Spinal cord (tissue), 10 donors: Measurements from ENCODE around the gene MATCAP1. TPM values are rescaled to one million over a fixed set of nuclear protein-coding genes. Genes with fewer than 3 reads are reported as not detected.
A peak's percentile ranks its signal among the peaks of the same experiment; 100 is the strongest.

Source experiments
- DNase-seq, 6 donors: peaks; one replicate each; pipeline versions ENCODE4 v3.0.0 to v3.0.0-alpha.2; 2013 to 2015; ENCODE audit warnings: low spot score in 6 of 6, low read depth in 4 of 6
- H3K27ac ChIP-seq: one replicate; pipeline ENCODE4 v1.5.1; 2013; ENCODE audit warnings: low read depth, low read length, control low read depth
- H3K27me3 ChIP-seq: one replicate; pipeline ENCODE4 v1.6.1; 2013; ENCODE audit warnings: low read length; ENCODE audit not compliant: control insufficient read depth, insufficient read depth
- H3K36me3 ChIP-seq: one replicate; pipeline ENCODE4 v1.6.1; 2013; ENCODE audit warnings: low read length; ENCODE audit not compliant: control insufficient read depth, insufficient read depth
- H3K4me1 ChIP-seq: one replicate; pipeline ENCODE4 v1.6.1; 2013; ENCODE audit warnings: low read length; ENCODE audit not compliant: control insufficient read depth, insufficient read depth
- H3K4me3 ChIP-seq: one replicate; pipeline ENCODE4 v1.5.1; 2013; ENCODE audit warnings: low read depth, low read length, control low read depth
- H3K9me3 ChIP-seq: one replicate; pipeline ENCODE4 v1.6.1; 2013; ENCODE audit warnings: low read length; ENCODE audit not compliant: control insufficient read depth, insufficient read depth
- WGBS: methylation state at CpG from one replicate; pipeline ENCODE4 v1.1.5; 2013; ENCODE audit warnings: missing lambda C conversion rate; ENCODE audit not compliant: insufficient coverage; 5-methylcytosine and 5-hydroxymethylcytosine counted together
- polyA plus RNA-seq, 2 donors: library from polyadenylated mRNA; unstranded; fragments of 120-200 nt; gene quantifications; one replicate each; pipeline ENCODE4 v1.2.1, GENCODE V29; 2013; ENCODE audit not compliant: insufficient read length in 2 of 2
- total RNA-seq, 2 donors: library from RNA; depleted of rRNA in 1 of 2; stranded (reverse); fragments of 120-200 nt in 1 of 2; fragments of >200 nt in 1 of 2; gene quantifications; one replicate each; pipeline versions ENCODE4 v1.2.3 to v1.2.4, GENCODE V29; 2013 to 2014
- donor health status: healthy.

Gene MATCAP1
- total and polyA plus RNA-seq, 4 donors = 22.2 to 157 (median 80.6) TPM

DNA sequence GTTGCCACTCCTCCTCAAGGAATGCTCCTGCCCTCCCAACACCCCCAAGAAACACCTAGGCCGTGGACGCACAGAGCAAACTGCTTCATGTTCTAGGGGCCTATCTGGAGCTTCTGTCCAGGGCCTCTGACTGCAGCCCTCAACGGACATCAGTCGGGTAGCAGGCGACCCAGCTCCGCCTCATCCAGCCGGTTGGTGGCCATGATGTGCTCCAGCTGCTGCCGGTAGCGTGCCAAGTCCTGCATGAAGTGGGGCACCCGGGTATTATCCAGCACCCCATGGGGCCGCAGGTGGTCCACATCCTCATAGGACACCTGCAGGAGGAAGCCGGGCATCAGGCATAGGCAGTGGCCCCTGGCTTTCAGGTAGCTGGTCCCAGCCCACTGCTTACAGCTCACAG is 7.1 kb downstream of the MATCAP1 start:
- WGBS = 81% methylated on average over 12 of the region's 12 CpGs
- H3K27ac ChIP-seq = no peak overlapping the region
- H3K4me1 ChIP-seq = peaks cover 60% of the 10 kb centered on the region
- H3K9me3 ChIP-seq = no peaks in the 10 kb centered on the region
- peaks cover 19% of the 10 kb centered on the region for H3K27me3 ChIP-seq
- DNase-seq = no peak
- peaks cover 36% of the 10 kb centered on the region for H3K36me3 ChIP-seq
- no peak overlapping the region for H3K4me3 ChIP-seq

DNA sequence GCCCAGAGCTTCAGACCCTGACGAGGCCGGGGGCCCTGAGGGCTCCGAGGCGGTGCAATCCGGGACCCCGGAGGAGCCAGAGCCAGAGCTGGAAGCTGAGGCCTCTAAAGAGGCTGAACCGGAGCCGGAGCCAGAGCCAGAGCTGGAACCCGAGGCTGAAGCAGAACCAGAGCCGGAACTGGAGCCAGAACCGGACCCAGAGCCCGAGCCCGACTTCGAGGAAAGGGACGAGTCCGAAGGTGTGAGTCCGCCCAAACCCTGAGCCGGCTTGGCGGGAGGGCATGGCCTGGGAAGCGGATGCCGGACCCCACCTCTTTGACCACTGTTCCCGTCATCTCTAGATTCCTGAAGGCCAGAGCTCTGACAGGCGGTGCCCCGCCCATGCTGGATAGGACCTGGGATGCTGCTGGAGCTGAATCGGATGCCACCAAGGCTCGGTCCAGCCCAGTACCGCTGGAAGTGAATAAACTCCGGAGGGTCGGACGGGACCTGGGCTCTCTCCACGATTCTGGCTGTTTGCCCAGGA is 9.0 kb downstream of the MATCAP1 start:
- Histone ChIP-seq H3K4me1 (peaks cover 67% of the 10 kb centered on the region), H3K27me3 (peaks cover 33% of the 10 kb centered on the region), H3K4me3 (peak overlapping the region; percentile 37), H3K36me3 (peaks cover 28% of the 10 kb centered on the region), H3K9me3 (no peaks in the 10 kb centered on the region), H3K27ac (no peak overlapping the region)
- no peak for DNase-seq
- 23% methylated on average over 31 of the region's 31 CpGs for WGBS

DNA sequence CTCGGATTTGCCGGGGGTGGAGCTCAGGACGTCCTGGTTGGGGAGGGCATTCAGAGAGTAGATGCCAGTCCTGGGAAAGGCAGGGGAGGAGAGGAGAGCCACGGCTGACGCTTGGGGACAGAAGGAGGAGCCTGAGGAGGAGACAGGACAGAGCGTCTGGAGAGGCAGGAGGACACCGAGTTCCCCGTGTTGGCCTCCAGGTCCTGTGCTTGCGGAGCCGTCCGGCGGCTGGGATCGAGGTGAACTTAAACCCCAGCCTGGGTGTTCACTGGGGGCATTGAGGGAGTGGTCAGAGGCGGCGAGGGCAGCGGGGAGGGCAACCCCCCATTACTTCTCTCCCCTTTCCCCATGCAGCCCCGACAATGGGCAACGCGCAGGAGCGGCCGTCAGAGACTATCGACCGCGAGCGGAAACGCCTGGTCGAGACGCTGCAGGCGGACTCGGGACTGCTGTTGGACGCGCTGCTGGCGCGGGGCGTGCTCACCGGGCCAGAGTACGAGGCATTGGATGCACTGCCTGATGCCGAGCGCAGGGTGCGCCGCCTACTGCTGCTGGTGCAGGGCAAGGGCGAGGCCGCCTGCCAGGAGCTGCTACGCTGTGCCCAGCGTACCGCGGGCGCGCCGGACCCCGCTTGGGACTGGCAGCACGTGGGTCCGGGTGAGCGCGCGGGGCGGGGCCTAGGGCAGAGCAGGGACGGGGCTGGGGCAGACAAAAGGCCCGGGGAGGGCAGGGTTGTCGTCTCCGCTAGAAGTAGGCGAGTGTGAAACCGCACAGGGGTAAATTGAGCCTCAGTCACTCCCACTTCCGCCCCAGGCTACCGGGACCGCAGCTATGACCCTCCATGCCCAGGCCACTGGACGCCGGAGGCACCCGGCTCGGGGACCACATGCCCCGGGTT is 9.7 kb downstream of the MATCAP1 start:
- Histone ChIP-seq H3K36me3 (peaks cover 21% of the 10 kb centered on the region), H3K27ac (peak overlapping the region; percentile 25), H3K4me1 (peaks cover 74% of the 10 kb centered on the region), H3K9me3 (no peaks in the 10 kb centered on the region), H3K27me3 (peaks cover 40% of the 10 kb centered on the region), H3K4me3 (peak overlapping the region; percentile 37)
- DNase-seq = peak in 3 of 6 donors; percentile 61 to 91 (median 83)
- WGBS = under 1% methylated on average over 71 of the region's 71 CpGs

DNA sequence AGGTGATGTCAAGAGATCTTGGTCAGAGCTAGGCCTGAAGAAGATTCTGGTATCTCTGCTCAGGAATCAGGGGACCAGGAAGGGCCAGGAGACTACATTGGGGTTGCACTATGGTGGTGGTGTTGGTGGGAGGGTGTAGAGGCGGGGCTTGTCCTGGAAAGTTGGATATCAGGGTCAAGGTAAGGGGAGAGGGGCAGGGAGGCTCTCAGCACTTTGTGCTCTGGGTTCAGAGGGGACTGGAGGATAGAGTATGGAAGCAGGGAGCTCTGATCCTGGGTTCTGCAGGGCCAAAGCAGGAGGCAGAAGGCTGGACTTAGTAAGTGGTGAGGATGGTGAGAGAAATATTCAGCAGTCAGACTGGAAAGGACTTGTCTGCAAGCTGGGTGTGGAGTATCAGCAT is 10.4 kb downstream of the MATCAP1 start:
- H3K27me3 ChIP-seq = peaks cover 47% of the 10 kb centered on the region
- WGBS = 56% methylated on average over 1 of the region's 1 CpG

DNA sequence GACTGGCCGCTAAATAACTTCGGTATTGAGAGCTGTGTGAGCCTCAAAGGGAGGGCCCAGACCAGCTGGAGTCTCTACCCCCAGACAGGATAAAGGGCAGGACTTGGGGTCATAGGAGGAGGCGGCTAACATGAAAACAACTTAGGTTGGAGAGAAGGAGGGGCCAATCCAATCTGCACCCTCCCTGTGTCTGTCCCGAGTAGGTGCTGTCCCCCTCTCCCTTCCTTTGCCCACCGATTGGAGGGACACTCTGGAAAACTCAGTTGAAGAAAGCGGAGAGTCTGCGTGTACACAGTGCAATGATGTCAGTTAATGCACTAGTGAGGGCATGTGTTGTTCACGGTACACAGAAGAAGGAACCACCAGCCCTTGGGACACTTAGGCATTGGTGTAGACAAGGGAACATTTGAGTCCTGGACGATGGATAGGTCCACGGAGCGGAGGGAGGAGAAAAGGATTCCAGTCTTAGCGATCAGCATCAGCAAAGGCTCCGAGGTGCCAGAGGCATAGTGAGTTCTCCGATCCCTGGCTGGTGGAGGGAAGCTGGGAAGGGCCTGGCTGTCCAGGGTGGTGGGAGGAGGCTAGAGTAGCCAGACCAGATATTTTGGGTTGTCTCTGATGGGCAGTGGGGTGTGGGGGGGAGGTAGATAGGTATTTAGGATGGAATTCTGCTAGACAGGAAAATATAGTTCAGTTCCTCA is 12.7 kb downstream of the MATCAP1 start:
- Histone ChIP-seq H3K27ac (peak overlapping the region; percentile 57), H3K36me3 (peaks cover 20% of the 10 kb centered on the region), H3K27me3 (peaks cover 69% of the 10 kb centered on the region), H3K4me1 (peaks cover 51% of the 10 kb centered on the region), H3K4me3 (peak overlapping the region; percentile 40), H3K9me3 (no peaks in the 10 kb centered on the region)
- WGBS = 33% methylated on average over 11 of the region's 14 CpGs
- DNase-seq = no peak

More for the DNA sequence above, 10.4 kb downstream of the MATCAP1 start:
- Histone ChIP-seq H3K4me3 (no peak overlapping the region), H3K4me1 (peaks cover 70% of the 10 kb centered on the region), H3K27ac (no peak overlapping the region), H3K36me3 (peaks cover 19% of the 10 kb centered on the region), H3K9me3 (no peaks in the 10 kb centered on the region)
- DNase-seq = no peak

DNA sequence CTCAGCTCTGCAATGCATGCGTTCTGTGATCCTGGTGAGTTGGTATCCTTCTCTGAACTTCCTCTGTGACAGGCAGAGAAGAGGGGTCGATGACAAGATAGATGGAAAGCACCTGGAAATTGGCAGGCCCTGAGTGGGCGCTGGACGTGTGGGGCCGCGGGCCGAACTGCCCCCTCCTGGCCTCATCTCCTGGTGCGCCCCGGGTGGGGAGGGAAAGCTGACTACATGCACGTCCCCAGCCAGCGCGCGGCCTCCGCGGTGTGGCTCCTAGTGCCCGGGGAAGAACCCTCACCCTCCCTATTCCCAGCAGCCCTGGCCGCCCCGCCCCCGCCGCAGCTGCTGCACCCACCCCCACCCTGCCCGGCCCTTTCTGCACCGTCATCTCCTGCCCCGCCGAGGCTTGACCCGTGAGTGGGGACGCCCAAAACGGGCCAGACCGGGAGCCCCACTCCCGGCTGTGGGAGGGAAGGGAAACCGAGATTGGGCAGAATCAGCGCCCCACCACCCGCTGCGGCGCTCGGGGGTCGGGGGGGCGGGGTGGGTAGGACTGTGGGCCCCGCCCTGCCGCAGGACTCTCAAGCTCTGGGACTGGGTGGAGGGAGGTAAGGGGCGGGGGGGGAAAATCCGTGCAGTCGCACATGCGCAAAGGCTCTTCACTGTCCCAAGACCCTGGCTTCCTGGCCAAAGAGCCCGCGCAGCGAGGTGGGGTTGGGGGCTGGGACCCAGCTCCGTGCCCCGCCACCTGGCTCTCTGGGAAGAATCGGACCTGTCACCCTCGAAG is 13.4 kb downstream of the MATCAP1 start, which contains the start of gene NOL3:
Gene NOL3, plus strand, starts transcription at position 371 of the 781 bp plus-strand sequence.
- H3K36me3 ChIP-seq = peaks cover 20% of the 10 kb centered on the region
- DNase-seq = peak in 2 of 6 donors; percentile 55 to 73
- peaks cover 48% of the 10 kb centered on the region for H3K4me1 ChIP-seq
- H3K27ac ChIP-seq = peak within 1 kb of the TSS; percentile 57
- H3K9me3 ChIP-seq = no peaks in the 10 kb centered on the region
- 2% methylated on average over 30 of the region's 50 CpGs for WGBS
- peak within 1 kb of the TSS; percentile 40 for H3K4me3 ChIP-seq
- peaks cover 74% of the 10 kb centered on the region for H3K27me3 ChIP-seq

DNA sequence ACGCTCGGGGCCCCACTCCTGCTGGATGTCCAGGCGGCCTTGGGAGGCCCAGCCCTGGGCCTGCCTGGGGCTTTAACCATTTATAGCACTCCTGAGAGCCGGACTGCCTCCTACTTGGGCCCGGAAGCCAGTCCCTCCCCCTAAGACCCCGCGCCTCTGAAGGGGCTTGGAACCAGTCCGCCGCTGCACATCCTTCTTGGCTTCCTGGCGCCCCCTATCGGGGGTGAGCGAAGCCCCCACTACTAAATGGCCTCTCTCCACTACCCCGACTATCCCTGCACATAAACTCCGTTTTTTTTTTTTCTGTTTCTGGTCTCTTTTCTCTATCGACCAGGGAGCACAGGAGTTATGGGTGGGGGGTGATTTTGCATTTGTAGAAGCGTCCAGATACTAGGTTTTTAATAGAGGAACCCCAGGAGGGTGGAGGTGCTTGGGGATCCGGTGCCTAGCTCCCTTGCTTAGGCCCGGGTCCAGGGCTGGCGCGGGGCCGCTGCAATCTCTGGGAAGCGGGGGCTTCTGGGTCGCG is 14.1 kb downstream of the MATCAP1 start:
- Histone ChIP-seq H3K27me3 (peaks cover 75% of the 10 kb centered on the region), H3K36me3 (peaks cover 18% of the 10 kb centered on the region), H3K9me3 (no peaks in the 10 kb centered on the region), H3K4me3 (peak overlapping the region; percentile 40), H3K27ac (peak overlapping the region; percentile 33), H3K4me1 (peaks cover 48% of the 10 kb centered on the region)
- peak in 2 of 6 donors; percentile 46 to 62 for DNase-seq
- WGBS = 8% methylated on average over 19 of the region's 24 CpGs

DNA sequence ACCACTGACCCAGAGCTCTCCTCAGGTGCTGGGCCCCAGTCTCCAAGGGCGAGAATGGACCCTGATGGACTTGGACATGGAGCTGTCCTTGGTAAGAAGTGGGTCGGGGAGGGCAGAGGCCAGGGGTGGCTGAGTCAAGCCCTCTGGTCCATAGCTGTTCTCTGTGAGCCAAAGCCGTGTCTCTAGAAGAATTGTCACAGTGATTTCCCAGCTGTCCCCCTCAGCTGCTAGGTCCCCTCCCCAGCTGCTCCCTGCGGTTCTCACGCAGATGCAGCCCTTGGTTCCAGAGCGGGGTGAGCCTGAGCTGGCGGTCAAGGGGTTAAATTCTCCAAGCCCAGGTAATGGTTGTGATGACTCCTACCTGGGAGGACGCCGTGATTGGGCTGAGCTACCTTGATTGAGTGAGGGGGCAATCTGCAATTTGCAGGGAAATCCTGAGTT is 14.7 kb downstream of the MATCAP1 start:
- WGBS = 24% methylated on average over 9 of the region's 9 CpGs
- H3K9me3 ChIP-seq = no peaks in the 10 kb centered on the region
- DNase-seq = no peak
- peaks cover 77% of the 10 kb centered on the region for H3K27me3 ChIP-seq
- peaks cover 46% of the 10 kb centered on the region for H3K4me1 ChIP-seq
- no peak overlapping the region for H3K27ac ChIP-seq
- no peak overlapping the region for H3K4me3 ChIP-seq
- H3K36me3 ChIP-seq = peaks cover 16% of the 10 kb centered on the region

DNA sequence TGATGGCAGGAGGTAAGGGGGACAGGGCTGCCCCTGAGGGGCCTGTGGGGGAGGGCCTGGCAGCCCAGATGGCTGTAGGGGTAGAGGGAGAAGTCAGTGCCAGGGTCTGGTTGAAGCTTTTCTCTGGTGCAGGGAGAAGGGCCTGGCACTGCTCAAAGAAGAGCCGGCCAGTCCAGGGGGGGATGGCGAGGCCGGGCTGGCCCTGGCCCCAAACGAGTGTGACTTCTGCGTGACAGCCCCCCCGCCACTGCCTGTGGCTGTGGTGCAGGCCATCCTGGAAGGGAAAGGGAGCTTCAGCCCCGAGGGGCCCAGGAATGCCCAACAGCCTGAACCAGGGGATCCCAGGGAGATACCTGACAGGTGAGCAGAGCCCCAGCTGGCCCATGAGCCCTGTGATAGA is 16.2 kb downstream of the MATCAP1 start:
- DNase-seq = no peak
- Histone ChIP-seq H3K4me3 (no peak overlapping the region), H3K36me3 (peaks cover 16% of the 10 kb centered on the region), H3K27ac (no peak overlapping the region), H3K27me3 (peaks cover 80% of the 10 kb centered on the region), H3K9me3 (no peaks in the 10 kb centered on the region), H3K4me1 (peaks cover 49% of the 10 kb centered on the region)
- WGBS = 48% methylated on average over 7 of the region's 7 CpGs
